Gastrocnemius medialis (tissue), 4 donors: Measurements from ENCODE around the gene SIGLEC8. TPM values are rescaled to one million over a fixed set of nuclear protein-coding genes. Genes with fewer than 3 reads are reported as not detected.

Experiments
- ATAC-seq, 2 donors: fragments of 150-250 bp; one replicate each; pipeline ENCODE4 v1.9.1; 2016
- DNase-seq, 2 donors: peaks; one replicate each; pipeline ENCODE4 v3.0.0-alpha.2; 2019
- H3K27ac ChIP-seq, 4 donors: fragments of 200-600 bp; sonication (generic); 1 replicate in 1 of 4; 2 replicates in 3 of 4; pipeline ENCODE4 v1.5.1; 2016 to 2018; ENCODE audit warnings: mild to moderate bottlenecking in 2 of 4, moderate library complexity in 1 of 4
- H3K27me3 ChIP-seq, 3 donors: fragments of 200-600 bp; sonication (generic) in 2 of 3; 1 replicate in 1 of 3; 2 replicates in 2 of 3; pipeline versions ENCODE4 v1.5.1 to v1.6.0; 2016 to 2019; ENCODE audit warnings: mild to moderate bottlenecking in 1 of 3, moderate library complexity in 1 of 3
- H3K36me3 ChIP-seq, 2 donors: fragments of 200-600 bp; sonication (generic) in 1 of 2; one replicate each; pipeline ENCODE4 v1.5.1; 2017 to 2018
- H3K4me1 ChIP-seq, 2 donors: fragments of 200-600 bp; sonication (generic) in 1 of 2; one replicate each; pipeline ENCODE4 v1.5.1; 2016 to 2017; ENCODE audit warnings: mild to moderate bottlenecking in 2 of 2
- H3K4me3 ChIP-seq, 4 donors: fragments of 200-600 bp; sonication (generic) in 3 of 4; 1 replicate in 1 of 4; 2 replicates in 3 of 4; pipeline ENCODE4 v1.5.1; 2016 to 2019; ENCODE audit warnings: mild to moderate bottlenecking in 2 of 4
- H3K9me3 ChIP-seq, 3 donors: fragments of 200-600 bp; sonication (generic) in 2 of 3; 1 replicate in 1 of 3; 2 replicates in 2 of 3; pipeline ENCODE4 v1.5.1; 2016 to 2019
- POLR2A ChIP-seq, 2 donors: fragments of 450-650 bp; IDR thresholded peaks; one replicate each; pipeline ENCODE4 v1.6.1; 2017; ENCODE audit warnings: antibody characterized with exemption in 2 of 2, mild to moderate bottlenecking in 2 of 2, moderate library complexity in 2 of 2
- in situ Hi-C, 4 donors: fragments of 200-750 bp; cut with MboI; loops; one replicate each; pipeline versions ENCODE4 v1.15.0 to v1.8.0; 2017; ENCODE audit warnings: low sequenced_read_pairs in 4 of 4
- intact Hi-C: fragments of 100-400 bp; cut with DNase I; formaldehyde crosslinking; loops from one replicate; pipeline ENCODE4 v1.15.1; 2023; ENCODE audit warnings: low total_unique reads
- total RNA-seq, 4 donors: library from RNA; depleted of rRNA; stranded (reverse); fragments of >200 nt; gene quantifications; one replicate each; pipeline versions ENCODE4 v1.1.0 to v1.2.3, GENCODE V29; 2016
- TF ChIP-seq, protein P1 (sequence below), 5 experiments: fragments of 450-650 bp in 3 of 5; fragments of 200-600 bp in 2 of 5; sonication (generic) in 2 of 5; IDR thresholded peaks in 4 of 5; conservative IDR thresholded peaks in 1 of 5; 1 replicate in 4 of 5; 2 replicates in 1 of 5; pipeline ENCODE4 v1.5.1; 2016 to 2019; ENCODE audit warnings: antibody characterized with exemption in 5 of 5, mild to moderate bottlenecking in 3 of 5, moderate library complexity in 3 of 5

SIGLEC8 gene
- total RNA-seq, 4 donors from 2014 or later = 0.13 TPM; not detected in 3

DNA sequence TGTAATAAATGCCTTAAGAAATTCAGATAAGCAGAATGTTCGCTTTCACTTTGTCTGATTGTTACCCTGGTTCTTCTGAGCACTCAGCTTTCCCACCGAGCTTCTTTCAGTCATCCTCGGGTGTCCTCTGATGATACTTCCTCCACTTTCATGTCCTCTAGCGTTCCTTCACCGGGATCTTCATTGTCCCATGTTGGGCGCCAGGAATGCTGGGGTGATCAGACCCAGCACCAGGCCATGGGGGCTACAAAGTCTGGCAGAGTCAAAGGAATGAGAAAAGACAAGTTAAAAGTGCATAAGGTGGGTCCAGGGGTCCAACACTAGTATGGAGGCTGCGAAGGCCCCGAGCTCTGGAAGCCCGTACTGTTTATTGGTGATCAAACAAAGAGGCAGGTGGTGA, 56.1 kb downstream of the SIGLEC8 start:
- ATAC-seq = no peak
- H3K9me3 ChIP-seq = no peaks in the 10 kb centered on the region
- in situ Hi-C loops (no loop called here), intact Hi-C loops (no loop called here)
- H3K4me3 ChIP-seq = no peak overlapping the region
- no peak for DNase-seq
- H3K36me3 ChIP-seq = no peaks in the 10 kb centered on the region
- no peak for TF ChIP-seq POLR2A (IDR thresholded peaks at IDR 0.05)
- TF ChIP-seq, protein P1, sequence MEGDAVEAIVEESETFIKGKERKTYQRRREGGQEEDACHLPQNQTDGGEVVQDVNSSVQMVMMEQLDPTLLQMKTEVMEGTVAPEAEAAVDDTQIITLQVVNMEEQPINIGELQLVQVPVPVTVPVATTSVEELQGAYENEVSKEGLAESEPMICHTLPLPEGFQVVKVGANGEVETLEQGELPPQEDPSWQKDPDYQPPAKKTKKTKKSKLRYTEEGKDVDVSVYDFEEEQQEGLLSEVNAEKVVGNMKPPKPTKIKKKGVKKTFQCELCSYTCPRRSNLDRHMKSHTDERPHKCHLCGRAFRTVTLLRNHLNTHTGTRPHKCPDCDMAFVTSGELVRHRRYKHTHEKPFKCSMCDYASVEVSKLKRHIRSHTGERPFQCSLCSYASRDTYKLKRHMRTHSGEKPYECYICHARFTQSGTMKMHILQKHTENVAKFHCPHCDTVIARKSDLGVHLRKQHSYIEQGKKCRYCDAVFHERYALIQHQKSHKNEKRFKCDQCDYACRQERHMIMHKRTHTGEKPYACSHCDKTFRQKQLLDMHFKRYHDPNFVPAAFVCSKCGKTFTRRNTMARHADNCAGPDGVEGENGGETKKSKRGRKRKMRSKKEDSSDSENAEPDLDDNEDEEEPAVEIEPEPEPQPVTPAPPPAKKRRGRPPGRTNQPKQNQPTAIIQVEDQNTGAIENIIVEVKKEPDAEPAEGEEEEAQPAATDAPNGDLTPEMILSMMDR (IDR thresholded peaks at IDR 0.05 in 4 of 5, conservative IDR thresholded peaks at IDR 0.05 in 1 of 5) = no peak
- no peaks in the 10 kb centered on the region for H3K4me1 ChIP-seq
- no peaks in the 10 kb centered on the region for H3K27me3 ChIP-seq
- no peak overlapping the region for H3K27ac ChIP-seq

Other genes starting within 250 kb of the SIGLEC8 start
- 1 to 10 TPM in 2 of 4 donors, under 1 TPM in 1, not detected in 1; 0.71 to 2.3 (median 2.1) TPM for gene CD33, start 233.4 kb downstream of the SIGLEC8 start, total RNA-seq
- gene SIGLECL1, start 207.4 kb downstream of the SIGLEC8 start, total RNA-seq = not detected
- not detected for gene IGLON5, start 146.8 kb downstream of the SIGLEC8 start, total RNA-seq
- gene VSIG10L, start 116.3 kb downstream of the SIGLEC8 start, total RNA-seq = under 1 TPM; 0.20 to 0.75 (median 0.34) TPM
- gene ETFB, start 92.1 kb downstream of the SIGLEC8 start, total RNA-seq = 100 to 1,000 TPM; 118 to 164 (median 141) TPM
- not detected for gene CLDND2, start 89.5 kb downstream of the SIGLEC8 start, total RNA-seq
- 1 to 10 TPM in 1 of 4 donors, under 1 TPM in 1, not detected in 2; 0.73 to 1.2 TPM for gene NKG7, start 85.8 kb downstream of the SIGLEC8 start, total RNA-seq
- gene LIM2, start 70.5 kb downstream of the SIGLEC8 start, total RNA-seq = not detected
- gene C19orf84, start 67.9 kb downstream of the SIGLEC8 start, total RNA-seq = not detected
- 1 to 10 TPM in 1 of 4 donors, under 1 TPM in 2, not detected in 1; 0.87 to 1.3 (median 0.98) TPM for gene SIGLEC10, start 40.8 kb downstream of the SIGLEC8 start, total RNA-seq
- not detected for gene CEACAM18, start 20.1 kb upstream of the SIGLEC8 start, total RNA-seq
- gene SIGLEC12, start 43.3 kb upstream of the SIGLEC8 start, total RNA-seq = not detected
- under 1 TPM in 2 of 4 donors, not detected in 2; 0.18 to 0.46 TPM for gene SIGLEC6, start 73.2 kb upstream of the SIGLEC8 start, total RNA-seq
- 1 to 10 TPM; 2.1 to 5.0 (median 2.6) TPM for gene ZNF175, start 112.8 kb upstream of the SIGLEC8 start, total RNA-seq
- 1 to 10 TPM in 1 of 4 donors, under 1 TPM in 1, not detected in 2; 0.18 to 1.0 TPM for gene SIGLEC5, start 171.9 kb upstream of the SIGLEC8 start, total RNA-seq
- gene SIGLEC14, start 188.4 kb upstream of the SIGLEC8 start, total RNA-seq = 1 to 10 TPM in 1 of 4 donors, under 1 TPM in 2, not detected in 1; 0.83 to 2.2 (median 0.98) TPM
- under 1 TPM in 3 of 4 donors, not detected in 1; 0.64 to 0.94 (median 0.71) TPM for gene SPACA6, start 234.9 kb upstream of the SIGLEC8 start, total RNA-seq